ENCODE data around the gene DNAJB8.

Gene DNAJB8

DNA sequence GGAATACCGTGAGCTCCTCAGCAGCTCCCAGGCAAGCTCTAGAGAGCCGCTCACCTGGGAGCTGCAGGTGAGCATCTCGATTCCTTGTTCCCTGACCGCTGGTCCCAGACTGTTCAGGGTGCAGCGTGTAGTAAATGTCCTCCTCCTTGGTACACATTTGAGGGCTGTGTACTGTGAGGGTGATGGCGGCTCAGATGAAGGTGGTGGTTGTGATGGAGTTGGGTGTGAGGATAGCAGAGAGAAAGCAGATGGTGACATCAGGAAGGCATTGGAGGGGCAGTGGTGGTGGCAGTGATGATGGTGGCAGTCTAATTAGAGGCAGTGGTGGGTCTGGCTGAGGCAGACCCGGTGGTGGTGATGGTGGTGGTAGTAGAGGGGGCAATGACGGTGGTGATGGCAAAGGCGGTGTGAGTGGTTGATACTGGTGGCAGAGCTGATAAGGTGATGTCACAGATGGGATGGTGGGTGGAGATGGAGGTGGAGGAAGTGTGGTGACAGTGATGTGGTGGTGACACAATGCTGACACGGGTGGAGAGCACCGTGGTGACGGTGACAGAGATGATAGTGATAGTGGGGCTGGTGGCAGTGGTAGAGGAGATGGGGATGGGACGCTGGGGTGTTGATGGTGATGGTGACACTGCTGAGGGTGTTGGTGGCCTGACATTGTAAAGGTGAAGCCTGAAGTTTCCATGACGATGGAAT lies at the start of gene DNAJB8:
Gene DNAJB8, minus strand, starts transcription at position 51 of the 702 bp plus-strand sequence. CDS start 3,645 bp downstream, outside the sequence.
- no peak for DNase-seq (ENCODE audit: low read depth in 3 of 3)

GRCh38 chr3:128515967-128516366 lies 49.3 kb upstream of the DNAJB8 start:
- no peak for DNase-seq (ENCODE audit: low read depth in 3 of 3)

- DNase-seq (ENCODE audit: low read depth in 3 of 3): no peak
These were observed 42.2 kb upstream of the DNAJB8 start for GRCh38 chr3:128508852-128509251.

DNA sequence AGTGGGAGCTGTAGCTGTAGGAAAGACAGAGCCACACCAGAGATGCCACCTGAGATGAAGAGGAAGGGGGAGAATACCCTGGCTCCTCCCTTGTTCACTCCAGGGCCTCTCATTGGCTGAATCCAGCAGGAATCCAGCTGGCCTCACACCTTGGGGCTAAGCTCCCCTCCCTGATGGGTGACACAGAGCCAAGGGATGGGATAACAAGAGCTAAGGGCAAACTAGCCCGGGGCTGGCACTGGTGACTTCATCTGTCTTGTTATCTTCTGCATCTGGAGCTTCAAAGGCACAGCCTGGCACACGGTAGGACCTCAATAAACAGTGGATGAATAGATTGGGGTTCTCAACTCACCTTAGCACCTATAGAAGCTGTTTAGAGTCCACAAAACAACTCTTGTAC lies 40.1 kb upstream of the DNAJB8 start:
- no peak for DNase-seq (ENCODE audit: low read depth in 3 of 3)

DNA sequence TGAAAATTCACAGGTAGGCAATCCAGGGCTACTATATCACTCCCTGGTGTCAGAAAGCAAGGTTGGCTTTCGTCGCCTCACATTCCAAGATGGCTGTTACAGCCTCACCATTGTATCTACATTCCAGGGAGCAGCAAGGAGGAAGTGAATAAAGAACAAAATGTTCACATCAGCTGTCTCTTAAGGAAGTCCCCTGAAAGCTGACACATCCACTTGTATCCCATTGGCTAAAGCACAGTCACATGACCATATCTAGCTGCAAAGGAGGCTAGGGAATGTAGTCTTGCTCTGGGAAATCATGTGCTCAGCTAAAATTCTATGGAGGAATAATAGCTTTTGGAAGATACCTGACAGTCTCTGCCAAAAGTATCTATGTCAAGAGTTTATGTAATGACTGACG lies 39.1 kb upstream of the DNAJB8 start:
- DNase-seq (ENCODE audit: low read depth in 3 of 3): no peak

GRCh38 chr3:128504963-128505730 lies 38.5 kb upstream of the DNAJB8 start:
- DNase-seq (ENCODE audit: low read depth in 3 of 3): no peak

DNA sequence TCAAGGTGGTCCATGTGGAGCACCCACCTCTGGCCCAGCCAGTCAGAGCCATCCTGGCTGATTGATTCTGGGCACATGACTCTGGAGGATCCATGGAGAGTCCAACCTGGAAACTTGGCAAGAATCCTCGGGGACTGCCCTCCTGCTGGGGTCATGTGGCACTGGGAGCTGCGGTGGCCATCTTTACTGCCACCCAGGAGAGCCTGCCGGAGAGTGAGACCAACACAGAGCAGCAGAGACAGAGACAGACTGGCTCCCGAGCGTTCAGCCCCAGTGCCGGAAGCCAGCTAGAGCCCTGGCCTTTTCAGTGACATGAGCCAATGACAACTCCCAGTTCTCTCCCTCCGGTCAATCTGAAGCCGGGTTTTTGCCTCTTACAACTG lies 37.8 kb upstream of the DNAJB8 start:
- DNase-seq (ENCODE audit: low read depth in 3 of 3): no peak

DNA sequence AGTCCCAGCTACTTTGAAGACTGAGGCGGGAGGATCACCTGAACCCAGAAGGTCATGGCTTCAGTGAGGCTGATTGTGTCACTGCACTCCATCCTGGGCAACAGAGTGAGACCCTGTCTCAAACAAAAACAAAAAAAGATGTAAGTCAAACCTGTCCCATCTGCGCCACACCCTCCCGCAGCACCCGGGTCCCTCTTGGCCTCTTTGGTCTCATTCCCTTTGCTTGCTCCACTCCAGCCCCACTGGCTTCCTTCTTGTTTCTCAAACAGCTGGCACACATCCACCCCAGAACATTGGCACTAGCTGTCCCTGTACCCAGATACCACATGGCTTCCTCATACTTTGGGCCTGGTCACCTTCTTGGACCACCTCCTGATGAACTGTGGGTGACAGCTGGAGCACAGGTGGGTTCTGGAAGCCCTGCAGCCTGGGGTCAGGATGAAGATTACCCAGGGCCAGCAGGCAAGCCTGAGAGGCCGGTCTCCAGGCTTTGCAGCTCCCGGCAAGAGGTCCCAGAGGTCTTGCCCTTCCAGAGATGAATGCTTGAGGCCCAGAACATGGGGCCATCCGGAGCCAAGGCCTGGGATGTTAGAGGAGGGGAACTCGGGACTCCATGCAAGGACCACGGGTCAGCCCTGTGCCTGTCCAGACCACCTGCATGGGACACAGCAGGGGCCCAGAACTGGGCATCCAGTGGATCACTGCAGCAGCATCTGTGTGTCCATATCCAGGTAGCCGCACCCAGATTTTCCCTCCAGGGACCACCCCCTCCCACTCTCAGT lies 37.3 kb upstream of the DNAJB8 start:
- DNase-seq (ENCODE audit: low read depth in 3 of 3): no peak

DNA sequence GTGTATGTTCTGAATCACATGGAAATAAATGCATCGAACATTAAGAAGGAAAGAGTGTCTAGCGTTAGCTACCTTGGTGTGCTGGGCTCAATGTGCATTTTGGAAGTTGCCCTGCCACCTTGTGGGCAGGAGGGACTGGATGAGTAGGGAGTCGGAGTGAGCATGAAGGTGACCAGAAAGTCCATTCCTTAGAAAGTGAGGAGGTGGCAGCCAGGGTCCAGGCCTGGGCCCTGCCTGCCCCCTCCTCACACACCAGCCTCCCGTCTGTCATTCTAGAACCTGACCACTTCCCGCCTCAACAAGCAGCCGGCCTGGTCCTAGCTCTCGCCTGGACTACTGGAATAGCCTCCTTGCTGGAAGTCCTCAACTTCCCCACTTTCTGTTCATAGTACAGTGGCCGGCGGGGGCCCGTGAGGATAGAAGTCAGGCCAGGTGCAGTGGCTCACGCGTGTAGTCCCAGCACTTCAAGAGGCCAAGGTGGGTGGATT lies 36.5 kb upstream of the DNAJB8 start:
- DNase-seq (ENCODE audit: low read depth in 3 of 3): no peak

DNA sequence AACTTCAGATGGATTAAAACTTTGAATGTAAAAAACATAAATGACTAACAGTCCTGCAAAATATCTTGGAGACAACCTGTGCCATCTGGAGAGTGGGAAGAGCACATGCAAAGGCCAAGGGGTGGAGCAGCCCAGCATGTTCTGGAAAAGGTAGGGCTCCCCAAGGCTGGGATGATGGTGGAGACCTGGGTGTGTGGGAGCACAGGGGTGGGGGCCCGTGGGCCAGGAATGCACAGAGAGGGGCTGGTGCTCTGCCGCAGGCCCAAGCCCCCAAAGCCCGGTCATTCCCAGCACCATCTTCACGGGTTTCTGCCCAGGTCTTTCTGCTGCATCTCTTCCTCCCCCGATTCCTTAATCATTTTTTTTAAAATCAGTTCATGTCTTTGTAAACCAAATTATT lies 36.0 kb upstream of the DNAJB8 start:
- no peak for DNase-seq (ENCODE audit: low read depth in 3 of 3)

DNA sequence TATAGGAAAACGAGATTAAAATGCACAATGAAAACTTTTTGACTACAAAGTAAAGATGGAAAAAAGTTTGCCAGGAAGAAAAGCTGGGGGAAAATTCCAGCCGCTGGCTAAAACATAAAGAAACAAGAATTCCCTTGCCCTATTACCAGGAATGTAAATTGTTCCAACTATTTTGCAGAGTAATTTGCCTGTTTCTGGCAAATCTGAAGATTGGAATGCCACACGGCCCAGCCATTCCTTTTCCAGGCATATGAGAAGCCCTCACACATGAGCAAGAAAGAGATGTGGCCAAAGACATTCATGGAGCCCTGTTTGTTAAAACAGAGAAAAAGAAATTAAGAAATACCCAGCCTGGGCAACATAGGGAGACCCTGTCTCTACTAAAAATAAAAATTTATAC lies 34.7 kb upstream of the DNAJB8 start:
- DNase-seq (ENCODE audit: low read depth in 3 of 3): no peak

- no peak for DNase-seq (ENCODE audit: low read depth in 3 of 3)
These were observed 33.9 kb upstream of the DNAJB8 start for GRCh38 chr3:128500556-128500955.

GRCh38 chr3:128499724-128500275 lies 33.1 kb upstream of the DNAJB8 start:
- no peak for DNase-seq (ENCODE audit: low read depth in 3 of 3)

GRCh38 chr3:128498901-128499530 lies 32.3 kb upstream of the DNAJB8 start:
- no peak for DNase-seq (ENCODE audit: low read depth in 3 of 3)

GRCh38 chr3:128498127-128498626 lies 31.5 kb upstream of the DNAJB8 start:
- DNase-seq (ENCODE audit: low read depth in 3 of 3): no peak

DNA sequence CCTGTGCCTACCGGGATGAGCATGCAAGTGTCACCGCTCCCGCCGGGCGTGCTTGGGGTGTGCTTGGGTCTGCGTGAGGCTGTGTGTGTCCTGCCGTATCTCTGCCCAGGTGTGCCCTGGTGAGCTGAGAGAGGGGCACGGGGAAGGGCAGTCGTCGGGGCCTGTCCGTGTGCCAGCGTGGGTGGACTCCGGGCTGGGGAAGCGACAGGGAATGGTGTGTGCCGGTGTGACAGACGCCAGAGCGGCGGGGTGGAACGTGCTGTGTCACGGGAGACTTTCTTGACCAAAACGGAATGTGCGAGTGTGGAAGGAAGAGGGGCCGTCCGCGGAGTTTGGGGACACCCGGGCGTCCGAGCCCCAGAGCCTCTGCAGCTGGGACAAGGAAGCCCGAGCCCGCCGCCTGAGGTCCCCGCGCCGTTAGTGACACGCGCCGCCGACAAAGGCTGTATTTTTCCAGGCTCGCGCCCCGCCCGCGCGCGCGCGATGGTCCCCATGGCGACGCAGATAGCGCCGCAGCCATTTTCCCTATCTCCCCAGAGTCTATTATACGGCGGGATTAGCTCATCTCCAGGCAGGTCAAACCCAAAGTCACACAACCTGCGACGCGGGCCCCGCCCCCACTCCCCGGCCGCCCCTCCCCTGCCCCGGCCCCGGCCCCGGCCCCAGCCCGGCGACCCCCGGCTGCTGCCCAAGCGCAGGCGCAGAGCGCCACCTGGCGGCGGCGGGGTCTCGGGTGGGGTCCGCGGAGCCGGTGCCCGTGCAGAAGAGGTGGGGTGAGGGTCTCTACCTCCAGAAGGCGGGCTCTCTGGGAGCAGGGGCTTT lies 30.8 kb upstream of the DNAJB8 start:
- peak in 1 of 3 donors; percentile 56 for DNase-seq (ENCODE audit: low read depth in 3 of 3)

- no peak for DNase-seq (ENCODE audit: low read depth in 3 of 3)
These were observed 30.1 kb upstream of the DNAJB8 start for GRCh38 chr3:128496602-128497304.

DNA sequence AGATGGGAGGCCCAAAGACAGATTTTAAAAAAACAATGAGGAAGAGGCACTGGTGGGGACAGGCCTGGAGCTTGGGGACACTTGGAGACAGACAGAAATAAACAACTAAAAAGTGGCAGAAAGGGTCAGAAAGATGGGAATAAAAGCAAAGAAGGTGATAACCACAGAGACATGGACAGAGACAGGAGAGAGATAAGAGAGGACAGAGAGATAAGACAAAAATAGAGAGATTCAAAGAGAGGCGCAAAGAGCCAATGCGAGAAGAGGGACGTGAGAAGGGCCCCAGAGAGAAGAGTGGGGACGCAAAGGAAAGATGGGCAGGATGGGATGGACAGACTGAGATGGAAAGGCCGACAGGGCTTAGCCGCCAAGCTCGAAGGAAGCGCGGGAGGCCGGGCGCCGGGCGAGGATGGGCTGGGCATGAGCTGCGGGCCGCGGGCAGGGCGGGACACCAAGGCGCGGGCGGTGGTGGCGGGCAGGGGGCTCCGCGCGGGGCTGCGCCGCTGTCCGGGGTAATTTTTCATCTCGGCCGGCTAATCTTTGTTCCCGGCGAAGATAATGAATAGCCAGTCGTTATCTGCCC lies 29.4 kb upstream of the DNAJB8 start:
- DNase-seq (ENCODE audit: low read depth in 3 of 3): no peak

DNA sequence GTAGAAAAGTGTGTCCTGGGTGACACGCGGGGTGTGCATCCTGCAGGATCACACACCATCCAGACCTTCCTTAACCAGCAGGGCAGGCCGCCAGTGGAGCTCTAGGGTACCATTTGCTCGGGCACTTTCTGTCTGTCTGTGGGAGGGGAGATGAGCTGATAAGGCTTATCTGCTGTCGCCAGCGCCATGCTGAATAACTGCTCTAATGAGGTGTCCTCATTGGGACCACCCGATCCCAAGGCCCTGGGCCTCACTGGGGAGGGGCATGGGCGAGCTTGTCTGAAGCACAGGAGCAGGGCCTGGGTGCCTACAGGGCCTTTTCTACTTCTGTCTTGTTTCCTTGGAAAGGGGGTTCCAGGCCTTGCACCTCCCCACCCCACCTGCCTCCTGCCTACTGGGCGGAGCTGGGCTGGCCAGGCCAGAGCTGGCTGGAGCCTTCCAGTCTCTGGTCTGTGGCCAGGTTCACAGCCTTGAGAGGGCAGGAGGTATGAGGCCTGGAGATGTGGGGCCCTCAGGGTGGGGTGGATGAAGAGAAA lies 28.8 kb upstream of the DNAJB8 start:
- no peak for DNase-seq (ENCODE audit: low read depth in 3 of 3)

DNA sequence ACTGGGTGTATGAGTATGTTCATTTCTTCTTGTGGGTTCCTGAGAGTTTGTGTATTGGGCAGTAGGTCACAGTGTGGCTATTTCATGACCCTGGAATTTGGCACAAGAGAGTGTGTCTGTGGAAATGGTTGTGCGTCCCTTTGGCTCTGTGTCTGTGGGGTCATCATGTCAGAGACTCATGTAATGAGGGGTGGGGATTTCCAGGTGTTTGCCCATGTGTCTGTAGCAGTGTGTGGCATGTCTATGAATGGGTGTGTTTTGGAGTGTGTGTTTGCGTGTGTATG lies 27.6 kb upstream of the DNAJB8 start:
- DNase-seq (ENCODE audit: low read depth in 3 of 3): no peak

Data from stimulated activated CD4-positive, alpha-beta T cell treated with anti-CD3 and anti-CD28 coated beads, TNF-alpha, amount 100 ng/mL, for 48 hours (primary cell).